ENCODE data around the gene ZCCHC24.

ZCCHC24 gene

GRCh38 chr10:79350407-79351154 lies 94.8 kb downstream of the ZCCHC24 start:
- H3K4me3 ChIP-seq (ENCODE audit: insufficient read length, low read depth): no peak overlapping the region

GRCh38 chr10:79349766-79350406 lies 95.5 kb downstream of the ZCCHC24 start:
- no peak overlapping the region for H3K9ac ChIP-seq (ENCODE audit: insufficient read length, low read depth)
- peaks cover 17% of the 10 kb centered on the region for H3K4me1 ChIP-seq (ENCODE audit: insufficient read depth, insufficient read length)
- H3K9me3 ChIP-seq (ENCODE audit: insufficient read depth, low read length): no peaks in the 10 kb centered on the region
- no peak for DNase-seq (ENCODE audit: low read depth, low spot score)
- peaks cover 64% of the 10 kb centered on the region for H3K36me3 ChIP-seq (ENCODE audit: insufficient read depth, insufficient read length, low read length)
- no peak overlapping the region for H3K4me3 ChIP-seq (ENCODE audit: insufficient read length, low read depth)
- no peaks in the 10 kb centered on the region for H3K27me3 ChIP-seq (ENCODE audit: insufficient read depth, insufficient read length)
- no peak for TF ChIP-seq SUZ12 (IDR thresholded peaks at IDR 0.05; ENCODE audit: extremely low read depth, insufficient read depth, insufficient read length)
- no peak for TF ChIP-seq ZNF274 (IDR thresholded peaks at IDR 0.05; ENCODE audit: low read depth, low read length)

More at GRCh38 chr10:79350407-79351154, 94.8 kb downstream of the ZCCHC24 start:
- Histone ChIP-seq H3K4me1 (ENCODE audit: insufficient read depth, insufficient read length) (peaks cover 14% of the 10 kb centered on the region), H3K9me3 (ENCODE audit: insufficient read depth, low read length) (no peaks in the 10 kb centered on the region), H3K36me3 (ENCODE audit: insufficient read depth, insufficient read length, low read length) (peaks cover 71% of the 10 kb centered on the region), H3K9ac (ENCODE audit: insufficient read length, low read depth) (no peak overlapping the region), H3K27me3 (ENCODE audit: insufficient read depth, insufficient read length) (no peaks in the 10 kb centered on the region)
- no peak for TF ChIP-seq ZNF274 (IDR thresholded peaks at IDR 0.05; ENCODE audit: low read depth, low read length)
- TF ChIP-seq YY1 (IDR thresholded peaks at IDR 0.05; ENCODE audit: insufficient read depth, insufficient read length): no peak
- no peak for TF ChIP-seq SUZ12 (IDR thresholded peaks at IDR 0.05; ENCODE audit: extremely low read depth, insufficient read depth, insufficient read length)
- no peak for DNase-seq (ENCODE audit: low read depth, low spot score)

- Histone ChIP-seq H3K4me1 (ENCODE audit: insufficient read depth, insufficient read length) (peaks cover 17% of the 10 kb centered on the region), H3K9me3 (ENCODE audit: insufficient read depth, low read length) (no peaks in the 10 kb centered on the region), H3K4me3 (ENCODE audit: insufficient read length, low read depth) (no peak overlapping the region), H3K27me3 (ENCODE audit: insufficient read depth, insufficient read length) (no peaks in the 10 kb centered on the region), H3K36me3 (ENCODE audit: insufficient read depth, insufficient read length, low read length) (peaks cover 56% of the 10 kb centered on the region), H3K9ac (ENCODE audit: insufficient read length, low read depth) (no peak overlapping the region)
- no peak for TF ChIP-seq ZNF274 (IDR thresholded peaks at IDR 0.05; ENCODE audit: low read depth, low read length)
- TF ChIP-seq SUZ12 (IDR thresholded peaks at IDR 0.05; ENCODE audit: extremely low read depth, insufficient read depth, insufficient read length): no peak
- TF ChIP-seq YY1 (IDR thresholded peaks at IDR 0.05; ENCODE audit: insufficient read depth, insufficient read length): no peak
- DNase-seq (ENCODE audit: low read depth, low spot score): no peak
Measured at GRCh38 chr10:79349072-79349491, 96.3 kb downstream of the ZCCHC24 start.

- Histone ChIP-seq H3K36me3 (ENCODE audit: insufficient read depth, insufficient read length, low read length) (peaks cover 51% of the 10 kb centered on the region), H3K4me3 (ENCODE audit: insufficient read length, low read depth) (peak overlapping the region; percentile 81), H3K27me3 (ENCODE audit: insufficient read depth, insufficient read length) (no peaks in the 10 kb centered on the region), H3K9me3 (ENCODE audit: insufficient read depth, low read length) (no peaks in the 10 kb centered on the region), H3K4me1 (ENCODE audit: insufficient read depth, insufficient read length) (peaks cover 17% of the 10 kb centered on the region), H3K9ac (ENCODE audit: insufficient read length, low read depth) (no peak overlapping the region)
- DNase-seq (ENCODE audit: low read depth, low spot score): no peak
- TF ChIP-seq SUZ12 (IDR thresholded peaks at IDR 0.05; ENCODE audit: extremely low read depth, insufficient read depth, insufficient read length): no peak
- no peak for TF ChIP-seq ZNF274 (IDR thresholded peaks at IDR 0.05; ENCODE audit: low read depth, low read length)
- TF ChIP-seq YY1 (IDR thresholded peaks at IDR 0.05; ENCODE audit: insufficient read depth, insufficient read length): no peak
Measured at GRCh38 chr10:79348640-79348988, 96.8 kb downstream of the ZCCHC24 start.

GRCh38 chr10:79347894-79348639 lies 97.4 kb downstream of the ZCCHC24 start:
- no peak for TF ChIP-seq YY1 (IDR thresholded peaks at IDR 0.05; ENCODE audit: insufficient read depth, insufficient read length)
- TF ChIP-seq SUZ12 (IDR thresholded peaks at IDR 0.05; ENCODE audit: extremely low read depth, insufficient read depth, insufficient read length): no peak
- TF ChIP-seq ZNF274 (IDR thresholded peaks at IDR 0.05; ENCODE audit: low read depth, low read length): no peak
- Histone ChIP-seq H3K9me3 (ENCODE audit: insufficient read depth, low read length) (no peaks in the 10 kb centered on the region), H3K4me3 (ENCODE audit: insufficient read length, low read depth) (peak overlapping the region; percentile 81), H3K27me3 (ENCODE audit: insufficient read depth, insufficient read length) (no peaks in the 10 kb centered on the region), H3K36me3 (ENCODE audit: insufficient read depth, insufficient read length, low read length) (peaks cover 46% of the 10 kb centered on the region), H3K4me1 (ENCODE audit: insufficient read depth, insufficient read length) (peaks cover 17% of the 10 kb centered on the region), H3K9ac (ENCODE audit: insufficient read length, low read depth) (peak overlapping the region; percentile 83)
- no peak for DNase-seq (ENCODE audit: low read depth, low spot score)

- TF ChIP-seq ZNF274 (IDR thresholded peaks at IDR 0.05; ENCODE audit: low read depth, low read length) (no peak), SUZ12 (IDR thresholded peaks at IDR 0.05; ENCODE audit: extremely low read depth, insufficient read depth, insufficient read length) (no peak), YY1 (IDR thresholded peaks at IDR 0.05; ENCODE audit: insufficient read depth, insufficient read length) (no peak)
- Histone ChIP-seq H3K36me3 (ENCODE audit: insufficient read depth, insufficient read length, low read length) (peaks cover 39% of the 10 kb centered on the region), H3K27me3 (ENCODE audit: insufficient read depth, insufficient read length) (peaks cover 4% of the 10 kb centered on the region), H3K4me3 (ENCODE audit: insufficient read length, low read depth) (peak within 1 kb of the TSS; percentile 81), H3K4me1 (ENCODE audit: insufficient read depth, insufficient read length) (peaks cover 20% of the 10 kb centered on the region), H3K9ac (ENCODE audit: insufficient read length, low read depth) (peak within 1 kb of the TSS; percentile 83), H3K9me3 (ENCODE audit: insufficient read depth, low read length) (no peaks in the 10 kb centered on the region)
- peak; percentile 71 for DNase-seq (ENCODE audit: low read depth, low spot score)
Measured at GRCh38 chr10:79347226-79347893, 98.1 kb downstream of the ZCCHC24 start, which contains the start of gene PPIF. TSS of gene PPIF (plus strand) at chr10:79347469. CDS start at chr10:79347549, 80 bp downstream.

All from NT2/D1 (cell line).